ENCODE data around the gene FOXP1.

Gene FOXP1

GRCh38 chr3:71103430-71103921 lies 480.1 kb downstream of the FOXP1 start:
- Histone ChIP-seq H3K9me3 (ENCODE audit: low read length) (no peaks in the 10 kb centered on the region), H3F3A (ENCODE audit: insufficient read depth, low read length) (no peaks in the 10 kb centered on the region), H3K9ac (ENCODE audit: low read length) (no peak overlapping the region), H2AFZ (ENCODE audit: low read length) (no peak overlapping the region), H3K4me3 (ENCODE audit: low read depth, low read length, poor library complexity, severe bottlenecking) (no peak overlapping the region), H3K4me1 (ENCODE audit: insufficient read depth, low read length, severe bottlenecking) (no peaks in the 10 kb centered on the region), H3K79me2 (ENCODE audit: insufficient read depth, low read length) (peaks cover 65% of the 10 kb centered on the region), H4K20me1 (ENCODE audit: insufficient read depth, low read length) (no peaks in the 10 kb centered on the region), H3K9me2 (ENCODE audit: low read depth, low read length) (no peaks in the 10 kb centered on the region), H3K4me2 (ENCODE audit: low read length) (no peak overlapping the region), H3K27me3 (ENCODE audit: insufficient read depth, low read length) (no peaks in the 10 kb centered on the region), H3K36me3 (ENCODE audit: insufficient read depth, low read length) (peaks cover 60% of the 10 kb centered on the region; the same call in 1 of the 2 replicates), H3K27ac (ENCODE audit: low read depth, low read length, poor library complexity, severe bottlenecking) (no peak overlapping the region)
- no peak for TF ChIP-seq EZH2 (IDR thresholded peaks at IDR 0.05; ENCODE audit: borderline replicate concordance, low read length)
- no peak for TF ChIP-seq CTCF (IDR thresholded peaks at IDR 0.05; ENCODE audit: low read length)

GRCh38 chr3:71102111-71102983 lies 481.2 kb downstream of the FOXP1 start:
- H3K4me3 ChIP-seq (ENCODE audit: low read depth, low read length, poor library complexity, severe bottlenecking): no peak overlapping the region
- no peaks in the 10 kb centered on the region for H3K4me1 ChIP-seq (ENCODE audit: insufficient read depth, low read length, severe bottlenecking)
- H3K9ac ChIP-seq (ENCODE audit: low read length): no peak overlapping the region
- H4K20me1 ChIP-seq (ENCODE audit: insufficient read depth, low read length): no peaks in the 10 kb centered on the region; the same call in 1 of the 2 replicates
- no peaks in the 10 kb centered on the region for H3K9me2 ChIP-seq (ENCODE audit: low read depth, low read length)
- H3K27me3 ChIP-seq (ENCODE audit: insufficient read depth, low read length): no peaks in the 10 kb centered on the region
- TF ChIP-seq CTCF (IDR thresholded peaks at IDR 0.05; ENCODE audit: low read length): no peak
- TF ChIP-seq EZH2 (IDR thresholded peaks at IDR 0.05; ENCODE audit: borderline replicate concordance, low read length): no peak
- no peaks in the 10 kb centered on the region for H3K9me3 ChIP-seq (ENCODE audit: low read length)
- peaks cover 57% of the 10 kb centered on the region for H3K79me2 ChIP-seq (ENCODE audit: insufficient read depth, low read length)
- no peak overlapping the region for H3K27ac ChIP-seq (ENCODE audit: low read depth, low read length, poor library complexity, severe bottlenecking)
- H3K36me3 ChIP-seq (ENCODE audit: insufficient read depth, low read length): peaks cover 61% of the 10 kb centered on the region; the same call in 1 of the 2 replicates
- H3F3A ChIP-seq (ENCODE audit: insufficient read depth, low read length): no peaks in the 10 kb centered on the region
- no peak overlapping the region for H3K4me2 ChIP-seq (ENCODE audit: low read length)
- no peak overlapping the region for H2AFZ ChIP-seq (ENCODE audit: low read length)

GRCh38 chr3:71101626-71102025 lies 481.9 kb downstream of the FOXP1 start:
- Histone ChIP-seq H3K27me3 (ENCODE audit: insufficient read depth, low read length) (no peaks in the 10 kb centered on the region), H3K79me2 (ENCODE audit: insufficient read depth, low read length) (peaks cover 51% of the 10 kb centered on the region), H3K27ac (ENCODE audit: low read depth, low read length, poor library complexity, severe bottlenecking) (no peak overlapping the region), H3F3A (ENCODE audit: insufficient read depth, low read length) (no peaks in the 10 kb centered on the region), H3K4me3 (ENCODE audit: low read depth, low read length, poor library complexity, severe bottlenecking) (no peak overlapping the region), H3K36me3 (ENCODE audit: insufficient read depth, low read length) (peaks cover 59% of the 10 kb centered on the region; the same call in 1 of the 2 replicates), H3K4me1 (ENCODE audit: insufficient read depth, low read length, severe bottlenecking) (no peaks in the 10 kb centered on the region), H3K9me3 (ENCODE audit: low read length) (no peaks in the 10 kb centered on the region), H4K20me1 (ENCODE audit: insufficient read depth, low read length) (no peaks in the 10 kb centered on the region; the same call in 1 of the 2 replicates), H2AFZ (ENCODE audit: low read length) (no peak overlapping the region), H3K9me2 (ENCODE audit: low read depth, low read length) (no peaks in the 10 kb centered on the region), H3K9ac (ENCODE audit: low read length) (no peak overlapping the region), H3K4me2 (ENCODE audit: low read length) (no peak overlapping the region)
- TF ChIP-seq CTCF (IDR thresholded peaks at IDR 0.05; ENCODE audit: low read length) (no peak), EZH2 (IDR thresholded peaks at IDR 0.05; ENCODE audit: borderline replicate concordance, low read length) (no peak)
